Fibroblast of pulmonary artery (primary cell): ENCODE measurements around the gene OTOGL.
A peak's percentile ranks its signal among the peaks of the same experiment; 100 is the strongest.

ENCODE experiments used
- DNase-seq: peaks from one replicate; pipeline ENCODE4 v3.0.0-alpha.2; 2010; ENCODE audit warnings: low read depth
- H3K4me3 ChIP-seq: replicated peaks from 2 replicates; pipeline ENCODE4 v1.5.1; 2011; ENCODE audit warnings: low read depth, mild to moderate bottlenecking, control low read depth, low read length, moderate library complexity
- TF ChIP-seq, protein P1 (sequence below): IDR thresholded peaks from 2 replicates; pipeline ENCODE4 v1.5.1; 2011; ENCODE audit warnings: mild to moderate bottlenecking, control low read depth, low read length, inconsistent platforms; ENCODE audit errors: missing control alignments

The OTOGL gene

DNA sequence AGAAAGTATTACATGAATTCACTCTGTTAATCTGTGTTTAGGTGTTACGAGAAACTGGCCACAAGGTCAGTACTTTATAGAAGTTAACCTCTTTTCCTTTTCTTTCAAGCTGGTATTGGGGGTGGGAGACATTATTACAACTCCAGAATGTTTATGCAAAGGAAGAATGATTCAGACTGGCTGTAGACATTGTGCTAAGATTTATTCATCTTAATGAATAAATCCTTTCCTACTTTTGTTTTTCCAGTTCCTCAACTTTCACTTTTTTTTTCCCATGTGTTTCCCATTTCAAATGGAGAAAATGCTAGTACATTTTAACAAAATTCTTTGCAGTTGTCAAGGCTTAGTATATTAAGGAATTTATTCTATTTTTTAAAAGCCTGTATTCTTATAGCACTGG, 1.3 kb downstream of the OTOGL start:
- no peak overlapping the region for H3K4me3 ChIP-seq
- TF ChIP-seq, protein P1, sequence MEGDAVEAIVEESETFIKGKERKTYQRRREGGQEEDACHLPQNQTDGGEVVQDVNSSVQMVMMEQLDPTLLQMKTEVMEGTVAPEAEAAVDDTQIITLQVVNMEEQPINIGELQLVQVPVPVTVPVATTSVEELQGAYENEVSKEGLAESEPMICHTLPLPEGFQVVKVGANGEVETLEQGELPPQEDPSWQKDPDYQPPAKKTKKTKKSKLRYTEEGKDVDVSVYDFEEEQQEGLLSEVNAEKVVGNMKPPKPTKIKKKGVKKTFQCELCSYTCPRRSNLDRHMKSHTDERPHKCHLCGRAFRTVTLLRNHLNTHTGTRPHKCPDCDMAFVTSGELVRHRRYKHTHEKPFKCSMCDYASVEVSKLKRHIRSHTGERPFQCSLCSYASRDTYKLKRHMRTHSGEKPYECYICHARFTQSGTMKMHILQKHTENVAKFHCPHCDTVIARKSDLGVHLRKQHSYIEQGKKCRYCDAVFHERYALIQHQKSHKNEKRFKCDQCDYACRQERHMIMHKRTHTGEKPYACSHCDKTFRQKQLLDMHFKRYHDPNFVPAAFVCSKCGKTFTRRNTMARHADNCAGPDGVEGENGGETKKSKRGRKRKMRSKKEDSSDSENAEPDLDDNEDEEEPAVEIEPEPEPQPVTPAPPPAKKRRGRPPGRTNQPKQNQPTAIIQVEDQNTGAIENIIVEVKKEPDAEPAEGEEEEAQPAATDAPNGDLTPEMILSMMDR, result no peak
- DNase-seq, result no peak

DNA sequence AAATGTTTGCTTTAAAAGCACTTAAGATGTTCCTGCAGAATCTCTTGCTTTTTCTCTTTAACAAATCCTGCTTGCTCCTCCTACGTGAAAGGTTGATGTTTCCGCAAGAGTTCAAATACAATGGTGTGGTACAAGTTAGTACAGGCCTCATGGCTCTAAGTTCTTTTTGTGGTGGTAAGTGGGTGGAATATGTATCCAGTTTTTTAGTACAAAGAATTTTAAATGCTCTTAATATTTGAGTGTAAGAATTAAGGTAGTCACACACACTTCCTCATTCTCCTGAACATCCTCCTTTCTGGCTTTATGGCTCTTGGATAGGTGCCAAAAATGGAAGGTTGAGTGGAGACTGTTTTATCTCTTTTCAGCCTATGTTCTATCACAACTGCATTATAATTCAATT, 1.8 kb downstream of the OTOGL start:
- DNase-seq, result no peak
- no peak overlapping the region for H3K4me3 ChIP-seq

DNA sequence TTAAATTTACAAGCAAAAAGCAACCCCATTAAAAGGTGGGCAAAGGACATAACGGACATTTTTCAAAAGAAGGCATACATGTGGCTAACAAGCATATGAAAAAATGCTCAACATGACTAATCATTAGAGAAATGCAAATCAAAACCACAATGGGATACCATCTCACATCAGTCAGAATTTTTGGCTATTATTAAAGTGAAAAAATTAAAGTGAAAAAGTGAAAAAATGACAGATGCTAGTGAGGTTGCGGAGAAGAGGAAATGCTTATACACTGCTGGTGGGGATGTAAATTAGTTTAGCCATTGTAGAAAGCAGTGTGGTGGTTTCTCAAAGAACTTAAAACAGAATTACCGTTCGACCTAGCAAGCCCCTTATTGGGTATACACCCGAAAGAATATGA, 7.9 kb downstream of the OTOGL start:
- no peak overlapping the region for H3K4me3 ChIP-seq
- TF ChIP-seq, protein P1, result no peak
- DNase-seq, result no peak

More for the DNA sequence above, 1.8 kb downstream of the OTOGL start:
- TF ChIP-seq, protein P1, result no peak

DNA sequence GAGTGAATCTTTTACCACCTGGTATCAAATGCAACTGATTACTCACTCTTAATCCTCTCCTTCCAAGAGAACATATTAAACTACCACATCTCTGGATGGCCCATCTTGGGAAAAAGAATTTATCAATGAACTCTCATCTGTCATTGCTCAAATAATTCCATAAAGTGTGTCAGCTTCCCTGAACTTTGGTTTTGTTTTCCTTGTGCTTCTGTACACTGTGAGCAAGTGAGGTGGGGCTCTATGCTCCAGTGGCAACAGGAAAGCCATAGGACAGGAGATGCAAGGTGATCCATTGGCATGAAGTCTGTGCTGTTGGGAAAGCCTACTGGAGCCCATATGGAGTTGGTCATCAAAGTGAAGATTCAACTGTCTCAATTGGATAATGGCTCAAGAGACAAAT, 17.4 kb downstream of the OTOGL start:
- no peak for DNase-seq
- TF ChIP-seq, protein P1, result no peak
- no peak overlapping the region for H3K4me3 ChIP-seq

DNA sequence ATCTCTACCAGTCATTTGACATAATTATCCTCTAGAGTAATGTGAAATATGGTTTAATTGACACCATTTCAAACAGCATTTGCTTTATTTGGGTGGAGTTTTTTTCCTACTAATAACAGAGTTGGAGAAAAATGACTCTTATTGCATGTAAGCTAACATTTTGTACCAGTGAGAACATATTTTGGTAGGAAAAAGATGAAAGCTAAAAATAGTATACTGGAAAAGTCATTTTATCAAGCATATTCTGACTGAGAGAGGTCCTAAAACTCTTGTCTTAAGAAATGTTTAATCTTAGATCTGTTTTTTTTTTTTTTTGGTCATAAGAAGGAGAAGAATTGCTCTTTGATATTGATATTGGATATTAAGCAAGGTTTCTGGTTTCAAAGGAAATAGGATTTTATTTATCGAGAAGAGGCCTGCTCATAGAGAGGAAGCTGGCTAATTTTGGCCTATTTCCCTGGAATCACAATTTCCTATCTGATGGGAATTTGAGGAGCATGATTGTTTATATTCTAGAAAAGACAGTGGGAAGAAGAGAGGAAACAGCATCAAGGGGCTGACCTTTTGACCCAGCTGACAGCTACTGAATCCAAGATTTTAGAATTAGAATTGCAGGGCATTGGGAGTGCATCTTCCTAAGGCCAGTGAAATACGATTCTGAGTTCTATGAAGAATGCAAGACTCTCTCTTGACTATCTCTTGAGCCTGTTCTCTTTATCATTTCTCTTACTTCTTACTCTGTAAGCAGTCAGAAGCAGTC, 19.4 kb downstream of the OTOGL start:
- TF ChIP-seq, protein P1, result no peak
- no peak overlapping the region for H3K4me3 ChIP-seq
- DNase-seq, result no peak

DNA sequence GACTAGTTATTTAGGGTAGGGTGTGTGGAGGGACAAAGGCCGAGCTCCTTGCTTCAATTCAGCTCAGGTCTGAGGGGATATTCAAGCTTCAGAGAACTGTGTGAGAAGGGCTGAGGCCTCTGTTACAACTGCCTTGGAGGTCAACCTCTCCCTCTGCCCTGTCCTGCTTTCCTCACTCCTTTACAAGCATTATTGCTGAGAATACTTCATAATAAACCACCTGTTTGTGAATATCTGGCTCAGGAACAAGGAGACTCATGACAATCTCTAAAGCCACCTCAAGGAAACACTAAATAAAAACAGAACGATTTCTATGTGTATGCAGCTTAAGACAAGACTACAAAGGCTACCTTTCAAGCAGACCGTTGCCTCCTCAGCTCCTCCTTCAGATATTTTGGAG, 21.7 kb downstream of the OTOGL start:
- TF ChIP-seq, protein P1, result no peak
- DNase-seq, result no peak
- H3K4me3 ChIP-seq, result no peak overlapping the region

DNA sequence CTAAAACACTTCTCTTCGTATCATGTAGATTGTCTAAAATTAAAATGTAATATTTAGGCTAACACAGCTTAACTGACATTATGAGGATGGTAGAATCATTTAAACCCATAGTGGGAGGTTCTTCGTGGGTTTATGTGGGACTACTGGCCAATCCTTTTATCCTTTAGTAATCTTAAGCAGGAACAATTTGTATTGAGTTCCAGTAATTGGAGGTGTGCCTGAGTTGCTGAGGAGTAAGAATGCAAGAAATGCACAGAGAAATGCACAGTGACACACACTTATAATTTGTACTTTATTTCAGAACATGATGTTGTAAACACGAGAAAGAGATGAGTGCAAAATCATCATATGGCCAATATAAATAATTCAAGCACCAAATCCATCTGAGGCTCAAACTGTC, 22.3 kb downstream of the OTOGL start:
- no peak overlapping the region for H3K4me3 ChIP-seq
- TF ChIP-seq, protein P1, result no peak
- DNase-seq, result peak; percentile 14
